GM19463 (cell line): ENCODE measurements around the gene CCDC127.
"Not testable (repeated sequence)": the region's sequence is repeated elsewhere in the genome, so short reads cannot be mapped to it uniquely, and the experiment has no call there.

Experiments used
- ATAC-seq: cut with Tn5 transposase; IDR thresholded peaks from one replicate; pipeline ENCODE4 v1.9.1; 2021; ENCODE audit warnings: mild to moderate bottlenecking, moderate library complexity; ENCODE audit not compliant: unreplicated experiment

Gene CCDC127, protein sequence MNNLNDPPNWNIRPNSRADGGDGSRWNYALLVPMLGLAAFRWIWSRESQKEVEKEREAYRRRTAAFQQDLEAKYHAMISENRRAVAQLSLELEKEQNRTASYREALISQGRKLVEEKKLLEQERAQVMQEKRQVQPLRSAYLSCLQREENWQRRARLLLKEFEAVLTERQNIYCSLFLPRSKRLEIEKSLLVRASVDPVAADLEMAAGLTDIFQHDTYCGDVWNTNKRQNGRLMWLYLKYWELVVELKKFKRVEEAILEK

DNA sequence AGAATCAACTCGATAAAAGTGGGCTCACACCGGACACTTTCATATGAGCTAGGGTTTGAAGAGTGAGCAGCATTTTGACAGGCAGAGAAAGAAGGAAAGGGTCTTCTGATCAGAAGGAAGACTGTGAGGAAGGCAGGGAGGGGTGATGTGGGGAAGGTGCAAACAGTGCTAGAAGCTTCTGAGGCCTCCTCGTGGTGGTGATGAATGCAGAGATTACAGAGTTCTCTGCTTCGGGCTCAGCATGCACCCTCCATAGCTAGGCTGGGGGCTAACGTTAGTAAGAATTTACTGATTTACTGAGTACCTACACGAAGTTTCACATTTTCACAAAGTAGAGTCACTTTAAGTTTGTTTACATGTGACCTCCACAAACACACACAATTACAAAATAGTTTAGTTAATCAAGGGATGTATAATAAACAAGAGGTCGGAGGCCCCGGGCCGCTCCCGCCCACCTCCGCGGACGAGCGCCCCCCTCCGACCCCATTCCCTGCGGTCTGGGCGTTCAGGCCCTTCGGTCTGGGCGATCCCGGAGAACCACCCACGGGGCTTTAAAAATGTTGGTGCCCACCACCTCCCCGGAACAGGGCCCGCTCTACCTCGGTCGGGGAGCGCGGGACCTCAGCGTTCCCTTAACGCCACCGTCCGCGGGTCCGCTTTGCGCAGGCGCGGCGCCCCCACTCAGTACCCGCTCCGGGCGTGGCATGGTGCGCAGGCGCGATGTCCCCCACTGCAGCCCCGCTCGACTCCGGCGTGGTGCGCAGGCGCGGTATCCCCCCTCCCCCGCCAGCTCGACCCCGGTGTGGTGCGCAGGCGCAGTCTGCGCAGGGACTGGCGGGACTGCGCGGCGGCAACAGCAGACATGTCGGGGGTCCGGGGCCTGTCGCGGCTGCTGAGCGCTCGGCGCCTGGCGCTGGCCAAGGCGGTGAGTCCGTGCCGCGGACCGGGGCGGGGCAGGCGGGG, at the start of gene CCDC127, which contains the start of gene SDHA:
Gene CCDC127 (minus strand): TSS at position 660 of the 963 bp plus-strand sequence. CDS start 1,304 bp downstream, outside the sequence.
Gene SDHA (plus strand): TSS at position 827 of the 963 bp plus-strand sequence. CDS start 36 bp downstream, at position 863.
- peak; percentile 67 for ATAC-seq

DNA sequence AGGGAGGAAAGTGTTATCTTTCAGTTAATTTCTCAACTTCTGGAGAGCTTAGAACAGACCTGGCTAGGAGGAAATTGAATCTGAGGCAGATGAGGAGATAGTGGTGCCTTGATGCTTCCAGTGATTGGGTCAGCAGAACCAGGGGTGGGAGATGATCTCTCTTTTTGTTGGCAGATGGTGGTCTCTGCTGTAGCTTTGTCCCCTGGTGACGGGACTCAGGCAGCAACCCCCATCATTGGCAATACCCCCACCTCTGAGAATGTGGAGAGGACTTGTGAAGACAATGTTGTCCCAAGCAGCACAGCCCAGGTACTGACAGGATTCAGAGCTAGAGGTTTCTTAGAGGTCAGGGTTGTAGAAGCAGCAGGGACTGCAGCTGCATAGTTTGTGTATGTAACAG, 49.8 kb upstream of the CCDC127 start:
- ATAC-seq, result no peak

DNA sequence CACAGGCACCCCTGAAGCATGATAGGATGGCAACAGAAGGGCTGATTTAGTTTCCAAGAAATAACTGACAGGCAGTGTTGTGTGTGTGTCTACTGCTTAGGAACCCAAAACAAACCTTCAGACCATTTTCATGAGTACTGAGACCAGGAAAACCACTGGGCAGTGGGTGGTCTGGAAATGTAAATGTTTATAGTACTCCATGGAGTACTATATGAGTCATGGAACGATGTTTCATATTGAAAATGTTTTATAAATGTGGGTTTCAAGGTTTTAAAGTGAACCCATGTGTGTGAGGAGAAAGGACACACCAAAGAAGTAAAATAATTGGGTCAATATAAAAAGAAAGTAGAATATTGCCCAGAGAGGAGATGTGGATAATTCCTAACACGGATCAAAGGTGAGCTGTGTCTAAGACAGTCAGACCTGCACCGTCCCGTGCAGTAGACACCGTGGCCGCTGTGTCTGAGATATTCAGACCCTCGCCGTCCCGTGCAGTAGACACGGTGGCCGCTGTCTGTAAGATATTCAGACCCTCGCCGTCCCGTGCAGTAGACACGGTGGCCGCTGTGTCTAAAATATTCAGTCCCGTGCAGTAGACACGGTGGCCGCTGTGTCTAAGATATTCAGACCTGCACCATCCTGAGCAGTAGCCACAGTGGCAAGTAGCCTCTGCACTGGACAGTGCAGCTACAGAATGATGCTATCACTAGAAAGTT, 48.5 kb upstream of the CCDC127 start:
- not testable (repeated sequence) for ATAC-seq

DNA sequence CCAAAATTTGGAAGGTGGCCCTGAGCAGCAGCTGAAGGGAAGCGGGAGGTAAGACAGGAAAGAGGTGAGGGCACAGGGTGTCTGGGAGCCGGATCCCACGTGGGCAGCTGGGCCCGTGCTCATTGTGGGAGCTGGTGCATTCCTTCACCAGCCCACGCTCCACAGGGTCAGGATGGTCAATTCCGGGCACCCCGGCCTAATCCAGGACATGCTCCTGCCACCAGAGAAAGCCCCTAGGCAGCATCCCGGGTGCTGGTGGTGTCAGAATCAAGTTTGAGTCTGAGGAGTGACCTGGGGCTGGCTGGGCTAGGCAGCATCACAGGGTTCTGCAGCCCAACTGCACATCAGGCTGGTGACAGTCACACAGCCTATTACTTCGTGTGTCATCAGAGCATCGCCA, 46.4 kb upstream of the CCDC127 start:
- no peak for ATAC-seq

DNA sequence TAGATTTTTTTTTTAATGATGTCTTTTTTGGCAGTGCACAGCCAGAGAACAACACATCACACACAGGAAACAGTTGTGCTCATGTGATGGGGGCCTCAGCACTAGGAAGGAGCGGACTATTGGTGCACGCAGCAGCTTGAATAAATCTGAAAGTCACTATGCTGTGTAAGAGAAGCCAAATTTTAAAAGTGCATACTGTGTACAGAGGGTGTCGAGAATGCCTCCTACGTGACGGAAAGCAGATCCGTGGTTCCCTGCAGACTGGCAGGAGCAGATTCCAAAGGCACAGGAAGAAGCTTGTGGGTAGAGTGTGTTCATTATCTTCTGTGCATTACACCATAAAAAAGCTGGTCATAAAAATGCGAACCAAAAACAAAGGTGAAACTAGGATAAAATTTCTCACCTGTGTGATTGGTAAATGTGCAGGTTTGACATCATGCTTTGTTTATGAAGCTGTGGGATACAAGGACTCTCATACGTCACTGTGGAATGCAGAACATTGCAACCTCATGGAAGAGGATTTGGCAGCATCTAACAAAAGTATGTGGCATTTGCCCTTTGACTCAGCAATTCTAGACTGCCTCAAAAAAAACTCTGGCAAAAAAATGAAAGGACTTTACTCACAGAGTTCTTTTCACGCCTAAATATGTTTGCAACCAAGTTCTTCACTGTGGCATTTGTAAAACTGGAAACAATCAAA, 45.5 kb upstream of the CCDC127 start:
- ATAC-seq, result not testable (repeated sequence)

DNA sequence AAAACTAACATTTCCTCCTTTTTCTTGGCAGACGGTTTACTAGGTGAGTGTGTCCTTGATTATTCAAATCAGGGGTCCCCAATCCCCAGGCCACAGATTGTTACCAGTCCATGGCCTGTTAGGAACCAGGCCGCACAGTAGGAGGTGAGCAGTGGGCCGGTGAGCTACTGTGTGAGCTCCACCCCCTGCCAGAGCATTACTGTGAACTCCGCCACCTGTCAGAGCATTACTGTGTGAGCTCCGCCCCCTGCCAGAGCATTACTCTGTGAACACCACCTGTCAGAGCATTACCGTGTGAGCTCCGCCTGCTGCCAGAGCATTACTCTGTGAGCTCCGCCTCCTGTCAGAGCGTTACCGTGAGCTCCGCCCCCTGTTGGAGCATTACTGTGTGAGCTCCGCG, 39.2 kb upstream of the CCDC127 start:
- ATAC-seq, result no peak

DNA sequence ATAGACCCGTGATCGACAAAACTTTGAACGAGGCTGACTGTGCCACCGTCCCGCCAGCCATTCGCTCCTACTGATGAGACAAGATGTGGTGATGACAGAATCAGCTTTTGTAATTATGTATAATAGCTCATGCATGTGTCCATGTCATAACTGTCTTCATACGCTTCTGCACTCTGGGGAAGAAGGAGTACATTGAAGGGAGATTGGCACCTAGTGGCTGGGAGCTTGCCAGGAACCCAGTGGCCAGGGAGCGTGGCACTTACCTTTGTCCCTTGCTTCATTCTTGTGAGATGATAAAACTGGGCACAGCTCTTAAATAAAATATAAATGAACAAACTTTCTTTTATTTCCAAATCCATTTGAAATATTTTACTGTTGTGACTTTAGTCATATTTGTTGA, 38.4 kb upstream of the CCDC127 start:
- ATAC-seq, result not testable (repeated sequence)

DNA sequence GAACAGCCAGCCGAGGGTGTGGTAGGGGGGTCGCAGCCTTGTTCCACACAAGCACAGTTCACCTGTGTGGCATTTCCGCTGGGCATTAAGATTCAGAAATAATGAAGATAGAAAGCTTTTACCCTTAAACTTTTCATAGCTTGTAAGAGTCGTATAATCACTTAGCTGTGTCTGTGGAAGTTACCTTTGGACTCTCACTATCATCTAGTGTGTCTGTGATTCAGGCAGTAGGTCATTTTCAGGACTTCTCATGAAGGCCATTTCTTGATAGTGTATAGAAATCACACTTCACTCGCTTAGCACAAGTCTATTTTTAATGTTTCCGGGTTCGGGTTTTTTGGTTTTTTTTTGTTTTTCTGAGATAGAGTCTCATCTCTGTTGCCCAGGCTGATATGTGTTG, 37.2 kb upstream of the CCDC127 start:
- not testable (repeated sequence) for ATAC-seq

DNA sequence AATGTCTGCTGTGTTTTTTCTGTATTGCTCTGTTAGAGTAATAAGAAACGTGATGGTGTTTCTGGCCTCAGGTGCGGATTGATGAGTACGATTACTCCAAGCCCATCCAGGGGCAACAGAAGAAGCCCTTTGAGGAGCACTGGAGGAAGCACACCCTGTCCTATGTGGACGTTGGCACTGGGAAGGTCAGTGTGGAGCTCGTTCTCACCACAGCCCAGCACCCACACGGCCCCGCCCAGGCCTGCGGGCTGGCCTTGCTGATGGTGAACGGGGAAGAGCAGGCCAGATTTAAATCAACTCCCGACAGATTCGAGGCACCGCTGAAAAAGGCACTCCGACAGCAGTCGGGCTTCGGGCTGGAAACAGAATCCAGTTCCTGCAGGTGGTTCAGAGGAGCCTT, 36.4 kb upstream of the CCDC127 start:
- ATAC-seq, result not testable (repeated sequence)

DNA sequence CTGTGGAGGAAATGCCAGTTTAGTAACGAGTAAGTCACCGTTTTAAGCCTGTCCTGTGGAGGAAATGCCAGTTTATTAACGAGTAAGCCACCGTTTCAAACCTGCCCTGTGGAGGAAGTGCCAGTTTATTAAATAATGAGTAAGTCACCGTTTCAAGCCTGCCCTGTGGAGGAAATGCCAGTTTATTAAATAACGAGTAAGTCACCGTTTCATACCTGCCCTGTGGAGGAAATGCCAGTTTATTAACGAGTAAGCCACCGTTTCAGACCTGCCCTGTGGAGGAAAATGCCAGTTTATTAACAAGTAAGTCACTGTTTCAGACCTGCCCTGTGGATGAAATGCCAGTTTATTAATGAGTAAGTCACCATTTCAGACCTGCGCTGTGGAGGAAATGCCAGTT, 34.6 kb upstream of the CCDC127 start:
- ATAC-seq, result no peak

DNA sequence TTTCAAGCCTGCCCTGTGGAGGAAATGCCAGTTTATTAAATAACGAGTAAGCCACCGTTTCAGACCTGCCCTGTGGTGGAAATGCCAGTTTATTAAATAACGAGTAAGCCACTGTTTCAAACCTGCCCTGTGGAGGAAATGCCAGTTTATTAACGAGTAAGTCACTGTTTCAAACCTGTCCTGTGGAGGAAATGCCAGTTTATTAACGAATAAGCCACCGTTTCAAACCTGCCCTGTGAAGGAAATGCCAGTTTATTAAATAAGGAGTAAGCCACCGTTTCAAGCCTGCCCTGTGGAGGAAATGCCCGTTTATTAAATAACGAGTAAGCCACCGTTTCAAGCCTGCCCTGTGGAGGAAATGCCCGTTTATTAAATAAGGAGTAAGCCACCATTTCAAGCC, 34.0 kb upstream of the CCDC127 start:
- ATAC-seq, result not testable (repeated sequence)

DNA sequence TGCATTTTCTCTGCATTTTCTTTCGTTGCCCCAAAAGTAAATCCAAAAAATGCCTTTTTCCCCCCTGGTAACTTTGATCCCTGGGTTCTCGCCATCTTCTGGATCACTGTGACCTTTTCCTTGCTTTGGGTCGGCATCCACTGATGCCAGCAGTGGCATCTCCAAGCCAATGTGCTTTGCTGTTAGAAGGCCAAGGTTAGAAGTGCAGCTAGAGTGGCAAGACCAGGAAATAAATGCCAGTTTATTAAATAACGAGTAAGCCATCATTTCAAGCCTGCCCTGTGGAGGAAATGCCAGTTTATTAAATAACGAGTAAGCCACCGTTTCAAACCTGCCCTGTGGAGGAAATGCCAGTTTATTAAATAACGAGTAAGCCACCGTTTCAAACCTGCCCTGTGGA, 33.6 kb upstream of the CCDC127 start:
- ATAC-seq, result not testable (repeated sequence)

DNA sequence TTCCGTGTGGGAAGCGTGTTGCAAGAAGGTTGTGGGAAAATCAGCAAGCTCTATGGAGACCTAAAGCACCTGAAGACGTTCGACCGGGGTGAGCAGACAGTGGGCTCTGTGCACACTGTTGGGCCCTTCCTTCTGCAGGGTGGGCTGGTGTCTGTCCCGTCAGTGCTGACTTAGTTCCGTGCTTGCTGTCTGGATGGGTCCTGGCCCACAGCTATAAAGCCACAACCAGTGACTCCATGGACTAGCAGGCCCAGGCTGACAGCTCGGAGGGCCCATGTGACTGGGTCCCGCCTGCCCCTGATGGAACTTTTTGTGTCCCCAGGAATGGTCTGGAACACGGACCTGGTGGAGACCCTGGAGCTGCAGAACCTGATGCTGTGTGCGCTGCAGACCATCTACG, 33.1 kb upstream of the CCDC127 start:
- not testable (repeated sequence) for ATAC-seq

DNA sequence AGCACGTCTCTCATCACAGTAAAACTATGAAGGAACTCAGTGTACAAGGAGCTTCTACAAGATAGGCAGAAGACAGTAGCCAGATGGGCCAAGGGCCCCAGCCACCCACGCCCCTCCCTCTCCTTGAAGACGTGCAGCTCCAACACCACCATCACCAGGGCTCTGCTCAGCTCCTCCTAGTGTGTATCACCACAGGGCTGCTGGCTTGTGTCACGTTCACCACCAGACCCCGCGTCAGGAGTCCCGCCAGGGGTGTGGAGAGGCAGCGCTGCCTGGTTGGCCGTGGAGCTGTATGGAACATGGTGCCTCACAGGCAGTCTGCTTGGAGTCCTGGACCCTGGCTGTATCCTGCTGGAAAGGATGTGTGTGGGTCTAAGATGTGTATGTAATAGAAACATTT, 32.4 kb upstream of the CCDC127 start:
- ATAC-seq, result not testable (repeated sequence)

DNA sequence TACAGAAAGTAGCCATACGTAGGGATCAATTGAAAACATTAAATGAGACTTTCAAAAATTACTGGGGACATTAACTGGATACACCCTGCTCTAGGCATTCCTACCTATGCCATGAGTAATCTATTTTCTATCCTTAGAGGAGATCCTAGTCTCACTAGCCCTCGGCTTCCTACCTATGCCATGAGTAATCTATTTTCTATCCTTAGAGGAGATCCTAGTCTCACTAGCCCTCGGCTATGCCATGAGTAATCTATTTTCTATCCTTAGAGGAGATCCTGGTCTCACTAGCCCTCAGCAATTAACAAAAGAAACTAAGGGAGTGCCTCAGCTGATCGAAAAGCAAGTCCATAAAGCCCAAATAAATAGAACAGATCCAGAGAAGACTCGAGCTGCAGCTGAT, 27.8 kb upstream of the CCDC127 start:
- ATAC-seq, result not testable (repeated sequence)

DNA sequence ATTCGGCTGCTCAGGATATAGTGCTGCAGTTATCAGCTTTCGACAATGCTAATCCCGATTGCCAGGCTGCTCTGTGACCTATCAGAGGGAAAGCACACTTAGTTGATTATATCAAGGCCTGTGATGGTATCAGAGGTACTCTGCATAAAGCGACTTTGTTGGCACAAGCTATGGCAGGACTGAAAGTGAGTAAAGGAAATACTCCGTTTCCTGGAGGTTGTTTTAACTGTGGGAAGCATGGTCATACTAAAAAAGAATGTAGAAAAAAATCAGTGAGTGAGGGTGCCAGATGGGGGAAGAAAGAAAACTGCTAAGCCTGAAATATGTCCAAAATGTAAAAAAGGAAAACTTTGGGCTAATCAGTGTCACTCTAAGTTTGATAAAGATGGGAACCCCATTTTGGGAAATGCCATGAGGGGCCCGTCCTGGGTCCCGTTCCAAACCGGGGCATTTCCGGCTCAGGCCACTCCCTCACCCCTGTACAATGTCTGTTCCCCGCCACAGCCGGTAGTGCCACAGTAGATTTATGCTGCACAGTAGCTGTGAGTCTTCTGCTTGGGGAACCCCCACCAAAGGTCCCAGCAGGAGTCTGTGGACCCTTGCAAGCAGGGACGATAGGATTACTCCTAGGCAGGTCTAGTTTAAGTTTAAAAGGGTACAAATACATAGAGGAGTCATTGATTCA, 25.9 kb upstream of the CCDC127 start:
- not testable (repeated sequence) for ATAC-seq

DNA sequence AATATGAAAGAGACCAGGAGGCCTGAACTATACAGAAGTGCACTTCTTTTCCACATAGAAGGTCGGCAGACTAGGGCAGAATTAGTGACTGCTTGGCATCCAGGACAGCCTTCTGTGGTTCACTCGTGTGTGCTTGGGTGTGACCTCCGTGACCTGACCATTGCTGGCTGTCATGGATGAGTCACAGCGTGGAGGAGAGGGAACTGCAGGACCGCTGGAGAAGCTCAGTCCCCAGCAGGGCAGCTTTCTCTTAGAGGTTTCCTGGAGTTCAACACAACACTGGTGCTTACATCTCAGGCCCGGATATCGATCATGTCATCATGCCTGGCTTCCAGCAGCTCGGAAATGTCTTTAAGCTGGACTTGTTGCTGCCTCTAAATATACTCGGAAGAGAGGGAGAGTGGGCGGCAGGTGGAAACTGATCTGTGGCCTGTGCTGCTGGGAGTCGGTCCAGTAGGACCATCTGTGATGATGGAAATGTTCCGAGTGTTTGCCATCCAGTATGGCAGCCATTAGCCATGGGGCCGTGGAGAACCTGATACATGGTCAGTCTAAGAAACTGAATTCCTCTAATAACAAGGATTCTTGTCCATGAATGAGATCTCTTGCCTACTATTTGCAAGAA, 23.2 kb upstream of the CCDC127 start:
- not testable (repeated sequence) for ATAC-seq

DNA sequence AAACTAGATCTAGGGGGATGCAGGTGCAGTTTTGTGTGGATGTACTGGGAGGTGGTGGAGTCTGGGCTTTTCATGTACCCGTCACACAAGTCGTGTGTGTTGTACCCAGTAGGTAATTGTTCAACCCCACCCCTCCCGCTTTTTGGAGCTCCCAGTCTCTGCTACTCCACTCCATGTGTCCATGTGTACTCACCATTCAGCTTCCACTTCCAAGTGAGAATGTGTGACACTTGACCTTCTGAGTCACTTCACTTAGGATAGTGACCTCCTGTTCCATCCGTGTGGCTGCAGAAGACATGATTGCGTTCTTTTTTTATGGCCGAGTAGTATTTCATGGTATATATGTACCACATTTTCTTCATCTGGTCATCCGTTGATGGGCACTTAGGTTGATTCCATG, 22.6 kb upstream of the CCDC127 start:
- ATAC-seq, result not testable (repeated sequence)

DNA sequence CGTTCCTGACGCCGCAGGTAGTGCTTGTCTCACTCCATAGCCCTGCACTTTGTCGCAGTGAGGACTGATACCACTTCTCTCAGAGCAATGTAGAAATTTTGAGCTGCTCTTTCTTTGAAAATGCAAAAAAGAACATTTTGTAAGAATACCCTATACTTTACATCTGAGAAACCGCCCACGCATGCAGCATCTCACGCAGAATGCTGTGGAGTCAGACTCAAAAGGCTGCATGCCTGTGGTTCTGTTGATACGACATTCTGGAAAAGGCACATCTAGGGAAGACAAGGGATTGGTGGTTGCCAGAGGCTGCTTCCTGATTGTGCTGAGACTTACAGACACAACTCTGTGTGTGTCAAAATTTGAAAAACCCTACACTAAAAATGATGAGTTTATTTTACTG, 20.0 kb upstream of the CCDC127 start:
- ATAC-seq, result not testable (repeated sequence)
